GM19035 (cell line): ENCODE data around the gene TBXAS1.
A peak's percentile ranks its signal among the peaks of the same experiment; 100 is the strongest.

Experiments
- ATAC-seq: cut with Tn5 transposase; IDR thresholded peaks from one replicate; pipeline ENCODE4 v1.9.1; 2021; ENCODE audit not compliant: unreplicated experiment

TBXAS1 gene

GRCh38 chr7:139854124-139854511 is 25.1 kb downstream of the TBXAS1 start:
- no peak for ATAC-seq

GRCh38 chr7:139854803-139855497 is 25.9 kb downstream of the TBXAS1 start:
- ATAC-seq, result peak; percentile 20

- ATAC-seq, result peak; percentile 92
Observed at GRCh38 chr7:139855498-139856270, 26.6 kb downstream of the TBXAS1 start.

- no peak for ATAC-seq
Observed at GRCh38 chr7:139857791-139858190, 28.7 kb downstream of the TBXAS1 start.

GRCh38 chr7:139860090-139860775 is 31.2 kb downstream of the TBXAS1 start:
- ATAC-seq, result no peak

- ATAC-seq, result no peak
Observed at GRCh38 chr7:139861803-139862202, 32.7 kb downstream of the TBXAS1 start.

GRCh38 chr7:139866047-139866837 is 37.2 kb downstream of the TBXAS1 start:
- ATAC-seq, result no peak

- ATAC-seq, result no peak
Observed at GRCh38 chr7:139867847-139868246, 38.8 kb downstream of the TBXAS1 start.

- ATAC-seq, result no peak
Observed at GRCh38 chr7:139869886-139870285, 40.8 kb downstream of the TBXAS1 start.

- no peak for ATAC-seq
Observed at GRCh38 chr7:139870380-139870779, 41.3 kb downstream of the TBXAS1 start.

- no peak for ATAC-seq
Observed at GRCh38 chr7:139871331-139871730, 42.3 kb downstream of the TBXAS1 start.

- no peak for ATAC-seq
Observed at GRCh38 chr7:139871820-139872219, 42.8 kb downstream of the TBXAS1 start.

GRCh38 chr7:139873593-139874301 is 44.7 kb downstream of the TBXAS1 start:
- no peak for ATAC-seq

GRCh38 chr7:139874302-139874629 is 45.2 kb downstream of the TBXAS1 start:
- no peak for ATAC-seq

GRCh38 chr7:139875821-139876241 is 46.8 kb downstream of the TBXAS1 start:
- no peak for ATAC-seq

GRCh38 chr7:139876622-139877283 is 47.7 kb downstream of the TBXAS1 start:
- no peak for ATAC-seq

- no peak for ATAC-seq
Observed at GRCh38 chr7:139883814-139884213, 54.8 kb downstream of the TBXAS1 start.

- no peak for ATAC-seq
Observed at GRCh38 chr7:139884441-139884840, 55.4 kb downstream of the TBXAS1 start.

- no peak for ATAC-seq
Observed at GRCh38 chr7:139885511-139885910, 56.4 kb downstream of the TBXAS1 start.

GRCh38 chr7:139886206-139886605 is 57.1 kb downstream of the TBXAS1 start:
- ATAC-seq, result no peak
